Hepatocyte (in vitro differentiated cells): ENCODE data around the gene GH2. TPM values are rescaled to one million over a fixed set of nuclear protein-coding genes. Genes with fewer than 3 reads are reported as not detected.

ENCODE experiments used
- DNase-seq: peaks from one replicate; pipeline ENCODE4 v3.0.0-alpha.2; 2016; ENCODE audit warnings: low spot score
- H2AFZ ChIP-seq: fragments of 200-600 bp; sonication (generic); 2 replicates; pipeline ENCODE4 v1.6.0; 2016; ENCODE audit warnings: antibody characterized with exemption, mild to moderate bottlenecking
- H3K27ac ChIP-seq: fragments of 200-600 bp; sonication (generic); 2 replicates; pipeline ENCODE4 v1.5.1; 2016; ENCODE audit warnings: mild to moderate bottlenecking
- H3K27me3 ChIP-seq: fragments of 200-600 bp; sonication (generic); 2 replicates; pipeline ENCODE4 v1.6.1; 2016
- H3K36me3 ChIP-seq: fragments of 200-600 bp; sonication (generic); replicated peaks from 2 replicates; pipeline ENCODE4 v1.5.1; 2016; ENCODE audit warnings: low read depth; ENCODE audit not compliant: insufficient read depth
- H3K4me1 ChIP-seq: fragments of 200-600 bp; sonication (generic); 2 replicates; pipeline ENCODE4 v1.5.1; 2016; ENCODE audit warnings: mild to moderate bottlenecking, moderate library complexity; ENCODE audit not compliant: insufficient read depth
- H3K4me2 ChIP-seq: fragments of 200-600 bp; sonication (generic); 2 replicates; pipeline ENCODE4 v1.6.0; 2016
- H3K4me3 ChIP-seq: fragments of 200-600 bp; sonication (generic); 2 replicates; pipeline ENCODE4 v1.5.1; 2016; ENCODE audit warnings: mild to moderate bottlenecking
- H3K79me2 ChIP-seq: fragments of 200-600 bp; sonication (generic); 2 replicates; pipeline ENCODE4 v1.6.0; 2017; ENCODE audit warnings: mild to moderate bottlenecking
- H3K9me2 ChIP-seq: fragments of 200-600 bp; sonication (generic); replicated peaks from 2 replicates; pipeline ENCODE4 v1.6.0; 2017; ENCODE audit warnings: mild to moderate bottlenecking; ENCODE audit not compliant: insufficient read depth
- H3K9me3 ChIP-seq: fragments of 200-600 bp; sonication (generic); 2 replicates; pipeline ENCODE4 v1.5.1; 2016; ENCODE audit warnings: low read depth, mild to moderate bottlenecking
- H4K20me1 ChIP-seq: fragments of 200-600 bp; sonication (generic); 2 replicates; pipeline ENCODE4 v1.6.0; 2016; ENCODE audit warnings: mild to moderate bottlenecking; ENCODE audit not compliant: insufficient read depth, poor library complexity, severe bottlenecking
- EZH2 ChIP-seq: fragments of 200-600 bp; sonication (generic); IDR thresholded peaks from 2 replicates; pipeline ENCODE4 v1.6.1; 2016; ENCODE audit warnings: antibody characterized with exemption, mild to moderate bottlenecking, borderline replicate concordance
- EZH2phosphoT487 ChIP-seq: fragments of 200-600 bp; sonication (generic); IDR thresholded peaks from one replicate; pipeline ENCODE4 v1.6.1; 2018; ENCODE audit warnings: antibody characterized with exemption, mild to moderate bottlenecking, low read depth, moderate library complexity; ENCODE audit not compliant: unreplicated experiment, severe bottlenecking
- WGBS: methylation state at CpG from one replicate; pipeline ENCODE4 v1.1.6; 2016; ENCODE audit warnings: low lambda C conversion rate; ENCODE audit errors: missing lambda C conversion rate; 5-methylcytosine and 5-hydroxymethylcytosine counted together
- polyA plus RNA-seq: library from polyadenylated mRNA; unstranded; fragments of >200 nt; fragmentation: Nextera tagmentation; extraction: Ambion mirVana; gene quantifications from 2 replicates; pipeline ENCODE4 v1.2.1, GENCODE V29; 2016
- total RNA-seq: library from RNA; depleted of rRNA; stranded (reverse); fragments of >200 nt; gene quantifications from 2 replicates; pipeline ENCODE4 v1.2.3, GENCODE V29; 2014
- TF ChIP-seq, protein P1 (sequence below): fragments of 200-600 bp; sonication (generic); IDR thresholded peaks from 2 replicates; pipeline ENCODE4 v1.5.1; 2016; ENCODE audit warnings: antibody characterized with exemption, mild to moderate bottlenecking; ENCODE audit not compliant: poor library complexity

The GH2 gene
- total and polyA plus RNA-seq, 2 experiments from 2014 or later = not detected

DNA sequence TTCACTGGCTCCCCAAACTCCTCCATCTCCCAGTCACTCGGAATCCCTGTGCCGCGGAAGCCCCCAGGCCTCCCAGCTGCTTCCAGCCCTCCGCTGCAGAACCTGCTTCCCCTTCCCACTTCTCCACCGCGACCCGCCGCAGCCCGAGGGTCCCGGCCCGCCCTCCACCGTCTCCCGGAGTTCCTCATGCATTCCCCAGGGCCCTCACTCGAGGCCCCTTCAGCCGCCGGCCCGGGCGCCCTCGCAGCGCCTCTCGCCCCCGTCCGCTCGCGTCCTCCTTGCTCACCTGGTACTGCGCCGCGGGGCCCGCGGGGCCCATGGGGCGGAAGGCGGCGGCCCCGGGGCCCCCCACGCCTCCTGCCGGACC is 39.6 kb downstream of the GH2 start:
- peak overlapping the region; percentile 88 for H3K27ac ChIP-seq
- H3K27me3 ChIP-seq = no peaks in the 10 kb centered on the region
- 0% methylated on average over 2 of the region's 36 CpGs for WGBS
- peak overlapping the region; percentile 94 for H3K4me2 ChIP-seq
- no peak for DNase-seq
- H3K9me3 ChIP-seq = no peaks in the 10 kb centered on the region
- H4K20me1 ChIP-seq = peaks cover 31% of the 10 kb centered on the region
- H3K9me2 ChIP-seq = no peaks in the 10 kb centered on the region
- H3K4me3 ChIP-seq = peak overlapping the region; percentile 92
- peak overlapping the region; percentile 50 for H2AFZ ChIP-seq
- peaks cover 36% of the 10 kb centered on the region for H3K4me1 ChIP-seq
- TF ChIP-seq, protein P1, sequence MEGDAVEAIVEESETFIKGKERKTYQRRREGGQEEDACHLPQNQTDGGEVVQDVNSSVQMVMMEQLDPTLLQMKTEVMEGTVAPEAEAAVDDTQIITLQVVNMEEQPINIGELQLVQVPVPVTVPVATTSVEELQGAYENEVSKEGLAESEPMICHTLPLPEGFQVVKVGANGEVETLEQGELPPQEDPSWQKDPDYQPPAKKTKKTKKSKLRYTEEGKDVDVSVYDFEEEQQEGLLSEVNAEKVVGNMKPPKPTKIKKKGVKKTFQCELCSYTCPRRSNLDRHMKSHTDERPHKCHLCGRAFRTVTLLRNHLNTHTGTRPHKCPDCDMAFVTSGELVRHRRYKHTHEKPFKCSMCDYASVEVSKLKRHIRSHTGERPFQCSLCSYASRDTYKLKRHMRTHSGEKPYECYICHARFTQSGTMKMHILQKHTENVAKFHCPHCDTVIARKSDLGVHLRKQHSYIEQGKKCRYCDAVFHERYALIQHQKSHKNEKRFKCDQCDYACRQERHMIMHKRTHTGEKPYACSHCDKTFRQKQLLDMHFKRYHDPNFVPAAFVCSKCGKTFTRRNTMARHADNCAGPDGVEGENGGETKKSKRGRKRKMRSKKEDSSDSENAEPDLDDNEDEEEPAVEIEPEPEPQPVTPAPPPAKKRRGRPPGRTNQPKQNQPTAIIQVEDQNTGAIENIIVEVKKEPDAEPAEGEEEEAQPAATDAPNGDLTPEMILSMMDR = no peak
- TF ChIP-seq EZH2 = no peak
- H3K36me3 ChIP-seq = no peaks in the 10 kb centered on the region
- peaks cover 50% of the 10 kb centered on the region for H3K79me2 ChIP-seq

DNA sequence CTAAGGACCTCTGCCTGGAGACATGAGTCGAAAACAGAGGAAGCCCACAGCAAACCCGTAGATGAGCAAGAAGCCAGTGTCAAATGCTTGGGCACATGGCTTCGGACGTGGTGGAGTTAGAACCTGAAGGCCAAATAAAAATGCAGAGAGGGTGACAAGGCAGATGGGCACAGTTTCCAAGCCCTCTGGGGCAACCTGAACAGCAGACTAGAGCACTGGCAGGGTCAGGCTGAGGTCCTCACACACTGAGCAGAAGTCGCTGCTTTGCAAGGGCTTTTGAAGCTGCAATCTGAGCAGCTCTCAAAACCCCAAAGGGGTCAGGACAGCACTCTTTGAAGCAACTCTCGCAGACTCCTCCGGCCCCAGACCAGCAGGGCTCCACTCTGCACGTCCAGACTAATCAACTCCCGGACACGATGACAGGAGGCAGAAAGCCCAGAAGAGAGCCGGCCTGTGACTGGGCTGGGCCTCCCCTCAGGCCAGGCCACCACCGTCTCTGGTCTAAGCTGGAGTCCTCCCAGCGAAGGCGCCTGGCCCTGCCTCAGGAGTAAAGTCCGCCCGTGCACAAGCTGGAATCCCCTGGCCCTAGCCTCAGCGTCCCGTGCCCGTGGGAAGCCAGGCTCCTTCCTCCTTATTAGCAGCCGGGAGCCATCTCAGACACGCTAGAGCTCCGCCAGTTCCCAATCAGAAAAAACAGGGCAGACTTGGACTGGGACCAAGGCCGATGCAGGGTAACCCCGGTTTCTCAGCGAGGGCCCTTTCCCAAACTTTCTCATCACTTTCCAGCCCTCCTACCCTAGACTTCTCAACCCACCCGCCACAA is 40.2 kb downstream of the GH2 start:
- Histone ChIP-seq H3K9me2 (no peaks in the 10 kb centered on the region), H3K4me1 (peaks cover 36% of the 10 kb centered on the region), H4K20me1 (peaks cover 31% of the 10 kb centered on the region), H3K36me3 (no peaks in the 10 kb centered on the region), H3K27ac (peak overlapping the region; percentile 88), H3K9me3 (no peaks in the 10 kb centered on the region), H3K4me3 (peak overlapping the region; percentile 92), H2AFZ (peak overlapping the region; percentile 50), H3K79me2 (peaks cover 56% of the 10 kb centered on the region), H3K4me2 (peak overlapping the region; percentile 94), H3K27me3 (no peaks in the 10 kb centered on the region)
- DNase-seq = peak; percentile 75
- no peak for TF ChIP-seq EZH2
- TF ChIP-seq EZH2phosphoT487 = no peak
- TF ChIP-seq, protein P1 = no peak
- WGBS = 7% methylated on average over 26 of the region's 26 CpGs

DNA sequence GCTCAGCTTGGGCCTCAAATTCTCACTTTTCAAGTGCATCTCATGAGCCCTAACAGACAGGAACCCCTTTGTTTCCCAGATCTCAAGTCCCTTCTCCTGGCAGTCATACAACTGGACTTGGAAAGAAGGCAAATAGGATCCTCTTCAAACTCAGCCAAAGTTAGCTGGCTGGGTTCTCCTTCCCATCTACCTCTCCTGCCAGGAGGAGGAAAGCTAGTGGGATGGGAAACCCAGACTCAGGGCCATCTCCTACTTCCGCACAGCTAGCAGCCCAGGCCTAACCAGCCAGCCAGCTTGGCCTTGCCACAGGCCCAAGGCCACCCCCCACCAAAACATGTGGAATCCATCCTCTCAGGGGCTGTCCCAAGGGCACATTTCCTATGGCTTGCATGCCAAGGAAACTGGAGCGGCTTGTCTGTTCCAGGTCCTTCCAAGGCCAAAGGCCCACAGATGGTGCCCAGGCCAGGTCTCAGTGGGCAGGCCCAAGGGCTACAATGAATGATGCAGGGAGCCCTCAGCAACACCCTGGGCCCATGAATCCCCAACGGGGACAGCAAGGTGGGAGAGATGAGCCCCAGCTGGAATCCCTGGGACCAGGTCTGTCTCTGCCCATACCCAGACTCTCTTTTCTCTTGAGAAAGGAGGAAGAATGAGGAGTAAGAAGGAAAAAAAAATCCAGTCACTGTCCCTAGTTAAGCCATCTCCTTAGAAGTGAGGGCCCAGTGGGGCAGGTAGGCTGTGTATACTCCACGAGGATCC is 41.0 kb downstream of the GH2 start:
- H3K9me3 ChIP-seq = no peaks in the 10 kb centered on the region
- 75% methylated on average over 4 of the region's 4 CpGs for WGBS
- no peak overlapping the region for H2AFZ ChIP-seq
- no peaks in the 10 kb centered on the region for H3K9me2 ChIP-seq
- TF ChIP-seq, protein P1 = no peak
- TF ChIP-seq EZH2phosphoT487 (no peak), EZH2 (no peak)
- no peaks in the 10 kb centered on the region for H3K36me3 ChIP-seq
- H3K4me3 ChIP-seq = peak overlapping the region; percentile 92
- peak overlapping the region; percentile 94 for H3K4me2 ChIP-seq
- H3K79me2 ChIP-seq = peaks cover 63% of the 10 kb centered on the region
- H3K27ac ChIP-seq = peak overlapping the region; percentile 88
- no peaks in the 10 kb centered on the region for H3K27me3 ChIP-seq
- DNase-seq = no peak
- peaks cover 36% of the 10 kb centered on the region for H3K4me1 ChIP-seq
- H4K20me1 ChIP-seq = peaks cover 31% of the 10 kb centered on the region
